Cardiac muscle cell (in vitro differentiated cells and primary cell): ENCODE measurements around the gene PIRT. TPM values are rescaled to one million over a fixed set of nuclear protein-coding genes. Genes with fewer than 3 reads are reported as not detected.

ENCODE experiments used
- DNase-seq, 2 donors: peaks; one replicate each; pipeline versions ENCODE4 v3.0.0 to v3.0.0-alpha.2; 2010 to 2017; ENCODE audit warnings: low read depth in 1 of 2, low spot score in 1 of 2
- H3K27ac ChIP-seq: fragments of 200-600 bp; sonication (generic); 2 replicates; pipeline ENCODE4 v1.5.1; 2016
- H3K27me3 ChIP-seq: fragments of 200-600 bp; sonication (generic); 2 replicates; pipeline ENCODE4 v1.6.0; 2016; ENCODE audit warnings: control low read depth
- H3K36me3 ChIP-seq: fragments of 200-600 bp; sonication (generic); 2 replicates; pipeline ENCODE4 v1.5.1; 2016; ENCODE audit warnings: control low read depth
- H3K4me1 ChIP-seq: fragments of 200-600 bp; sonication (generic); 2 replicates; pipeline ENCODE4 v1.8.1; 2017; ENCODE audit warnings: low read depth, mild to moderate bottlenecking, mixed run types
- H3K4me3 ChIP-seq: fragments of 200-600 bp; sonication (generic); 2 replicates; pipeline ENCODE4 v1.5.1; 2016; ENCODE audit warnings: mild to moderate bottlenecking
- H3K9me3 ChIP-seq: fragments of 200-600 bp; sonication (generic); 2 replicates; pipeline ENCODE4 v1.5.1; 2017; ENCODE audit warnings: low read depth, mild to moderate bottlenecking, control low read depth
- polyA plus RNA-seq: library from polyadenylated mRNA; unstranded; fragments of >200 nt; fragmentation: Nextera tagmentation; extraction: Ambion mirVana; gene quantifications from 2 replicates; pipeline ENCODE4 v1.2.1, GENCODE V29; 2016
- total RNA-seq: library from RNA; depleted of rRNA; stranded (reverse); fragments of >200 nt; gene quantifications from 2 replicates; pipeline ENCODE4 v1.2.3, GENCODE V29; 2016
- TF ChIP-seq, protein P1 (sequence below): IDR thresholded peaks from 2 replicates; pipeline ENCODE4 v1.5.1; 2012; ENCODE audit warnings: low read depth, mild to moderate bottlenecking, low read length

The PIRT gene
- total and polyA plus RNA-seq, 2 experiments from 2014 or later: not detected

DNA sequence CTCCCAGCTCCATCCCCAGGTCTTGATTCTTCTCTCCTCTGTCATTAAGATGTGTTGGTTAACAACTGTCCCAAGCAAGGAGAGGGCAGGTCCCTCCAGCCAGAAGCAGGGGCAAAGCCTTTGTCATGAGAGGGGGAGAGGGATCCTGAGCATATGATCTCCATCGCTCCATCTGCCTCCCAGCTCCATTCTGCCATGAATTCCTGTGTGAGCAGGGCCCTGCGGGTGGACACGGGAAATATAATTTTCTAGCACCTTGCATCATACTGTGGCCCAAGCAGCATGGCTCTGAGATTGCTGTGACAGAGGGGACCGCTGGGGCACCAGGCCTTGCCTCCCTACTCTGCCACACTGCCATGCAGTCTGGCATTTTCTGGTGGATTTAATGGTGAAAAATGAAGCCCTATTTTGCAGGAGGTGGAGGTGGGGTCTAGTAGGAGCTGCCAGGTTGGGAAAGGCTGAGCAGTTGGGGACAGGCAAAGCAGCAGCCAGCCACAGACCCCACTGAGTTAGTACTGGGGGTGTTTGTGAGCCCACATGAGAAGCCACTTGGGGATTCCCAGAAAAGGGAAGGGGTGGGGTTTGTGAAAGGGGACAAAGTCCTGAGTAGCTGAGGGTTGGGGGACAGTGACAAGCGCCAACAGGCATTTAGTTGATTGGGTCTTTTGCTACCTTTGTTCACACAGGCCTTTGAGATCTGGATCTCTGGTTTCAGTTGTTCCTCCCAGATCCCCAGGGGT is 50.4 kb downstream of the PIRT start:
- Histone ChIP-seq H3K27me3 (no peaks in the 10 kb centered on the region), H3K4me3 (no peak overlapping the region), H3K36me3 (no peaks in the 10 kb centered on the region), H3K27ac (no peak overlapping the region), H3K4me1 (peaks cover 21% of the 10 kb centered on the region), H3K9me3 (no peaks in the 10 kb centered on the region)
- TF ChIP-seq, protein P1, sequence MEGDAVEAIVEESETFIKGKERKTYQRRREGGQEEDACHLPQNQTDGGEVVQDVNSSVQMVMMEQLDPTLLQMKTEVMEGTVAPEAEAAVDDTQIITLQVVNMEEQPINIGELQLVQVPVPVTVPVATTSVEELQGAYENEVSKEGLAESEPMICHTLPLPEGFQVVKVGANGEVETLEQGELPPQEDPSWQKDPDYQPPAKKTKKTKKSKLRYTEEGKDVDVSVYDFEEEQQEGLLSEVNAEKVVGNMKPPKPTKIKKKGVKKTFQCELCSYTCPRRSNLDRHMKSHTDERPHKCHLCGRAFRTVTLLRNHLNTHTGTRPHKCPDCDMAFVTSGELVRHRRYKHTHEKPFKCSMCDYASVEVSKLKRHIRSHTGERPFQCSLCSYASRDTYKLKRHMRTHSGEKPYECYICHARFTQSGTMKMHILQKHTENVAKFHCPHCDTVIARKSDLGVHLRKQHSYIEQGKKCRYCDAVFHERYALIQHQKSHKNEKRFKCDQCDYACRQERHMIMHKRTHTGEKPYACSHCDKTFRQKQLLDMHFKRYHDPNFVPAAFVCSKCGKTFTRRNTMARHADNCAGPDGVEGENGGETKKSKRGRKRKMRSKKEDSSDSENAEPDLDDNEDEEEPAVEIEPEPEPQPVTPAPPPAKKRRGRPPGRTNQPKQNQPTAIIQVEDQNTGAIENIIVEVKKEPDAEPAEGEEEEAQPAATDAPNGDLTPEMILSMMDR: no peak
- DNase-seq: no peak

DNA sequence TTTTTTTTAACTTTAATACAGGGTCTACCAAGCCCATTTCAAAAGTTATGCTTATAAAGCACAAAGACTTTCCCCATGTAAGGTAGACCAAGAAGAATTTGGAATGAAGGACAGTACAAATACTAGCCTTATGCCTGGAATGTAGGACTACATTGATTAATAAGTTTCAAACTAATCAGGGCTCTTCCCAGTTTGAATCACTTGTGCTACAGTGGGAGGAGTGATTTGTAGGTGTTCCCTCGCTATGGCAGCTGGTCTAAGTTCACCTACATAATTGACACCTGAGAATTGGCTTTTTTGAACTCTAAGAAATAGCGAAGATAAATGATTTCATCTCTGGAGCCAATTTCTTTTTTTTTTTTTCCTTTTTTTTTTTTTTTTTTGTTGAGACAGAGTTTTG is 52.6 kb downstream of the PIRT start:
- H3K36me3 ChIP-seq: no peaks in the 10 kb centered on the region
- no peaks in the 10 kb centered on the region for H3K9me3 ChIP-seq
- no peaks in the 10 kb centered on the region for H3K27me3 ChIP-seq
- no peak for DNase-seq
- peak overlapping the region; percentile 79 for H3K27ac ChIP-seq
- peak overlapping the region; percentile 5 for H3K4me3 ChIP-seq
- peaks cover 15% of the 10 kb centered on the region for H3K4me1 ChIP-seq
- TF ChIP-seq, protein P1: no peak

DNA sequence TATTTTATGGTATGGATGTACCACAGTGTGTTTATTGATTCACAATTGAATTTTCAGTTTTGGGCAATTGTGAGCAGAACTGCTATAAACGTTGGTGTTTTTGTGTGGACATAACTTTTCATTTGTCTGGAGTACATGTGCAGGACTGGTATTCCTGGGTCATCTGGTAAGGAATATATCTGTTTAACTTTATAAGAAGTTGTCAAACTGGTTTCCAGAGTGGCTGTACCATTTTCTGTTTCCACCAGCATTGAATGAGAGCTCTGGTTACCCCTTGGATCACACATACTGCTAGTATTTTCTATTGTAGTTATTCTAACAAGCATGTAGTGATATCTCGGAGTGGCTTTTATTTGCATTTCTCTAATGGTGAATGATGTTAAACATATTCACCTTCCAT is 58.3 kb downstream of the PIRT start:
- Histone ChIP-seq H3K4me3 (no peak overlapping the region), H3K9me3 (no peaks in the 10 kb centered on the region), H3K36me3 (no peaks in the 10 kb centered on the region), H3K4me1 (peaks cover 7% of the 10 kb centered on the region), H3K27me3 (no peaks in the 10 kb centered on the region), H3K27ac (no peak overlapping the region)
- TF ChIP-seq, protein P1: no peak
- no peak for DNase-seq

DNA sequence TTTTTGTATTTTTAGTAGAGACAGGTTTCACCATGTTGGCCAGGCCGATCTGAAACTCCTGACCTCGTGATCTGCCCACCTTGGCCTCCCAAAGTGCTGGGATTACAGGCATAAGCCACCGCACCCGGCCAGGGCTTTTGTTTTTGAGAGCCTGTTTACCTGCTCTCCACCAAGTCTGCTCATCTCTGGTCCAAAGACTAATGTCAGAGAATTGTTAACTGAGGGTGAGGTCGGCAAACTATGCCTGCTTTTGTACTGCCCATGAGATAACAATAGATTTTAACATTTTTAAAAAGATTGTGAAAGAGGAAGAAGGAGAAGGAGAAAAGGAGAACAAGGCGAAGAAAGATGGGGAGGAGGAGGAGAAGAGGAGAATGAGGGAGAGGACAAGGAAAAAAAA is 60.0 kb downstream of the PIRT start:
- DNase-seq: no peak
- Histone ChIP-seq H3K27ac (no peak overlapping the region), H3K9me3 (no peaks in the 10 kb centered on the region), H3K4me1 (peaks cover 5% of the 10 kb centered on the region), H3K27me3 (no peaks in the 10 kb centered on the region), H3K36me3 (no peaks in the 10 kb centered on the region), H3K4me3 (no peak overlapping the region)
- TF ChIP-seq, protein P1: no peak

DNA sequence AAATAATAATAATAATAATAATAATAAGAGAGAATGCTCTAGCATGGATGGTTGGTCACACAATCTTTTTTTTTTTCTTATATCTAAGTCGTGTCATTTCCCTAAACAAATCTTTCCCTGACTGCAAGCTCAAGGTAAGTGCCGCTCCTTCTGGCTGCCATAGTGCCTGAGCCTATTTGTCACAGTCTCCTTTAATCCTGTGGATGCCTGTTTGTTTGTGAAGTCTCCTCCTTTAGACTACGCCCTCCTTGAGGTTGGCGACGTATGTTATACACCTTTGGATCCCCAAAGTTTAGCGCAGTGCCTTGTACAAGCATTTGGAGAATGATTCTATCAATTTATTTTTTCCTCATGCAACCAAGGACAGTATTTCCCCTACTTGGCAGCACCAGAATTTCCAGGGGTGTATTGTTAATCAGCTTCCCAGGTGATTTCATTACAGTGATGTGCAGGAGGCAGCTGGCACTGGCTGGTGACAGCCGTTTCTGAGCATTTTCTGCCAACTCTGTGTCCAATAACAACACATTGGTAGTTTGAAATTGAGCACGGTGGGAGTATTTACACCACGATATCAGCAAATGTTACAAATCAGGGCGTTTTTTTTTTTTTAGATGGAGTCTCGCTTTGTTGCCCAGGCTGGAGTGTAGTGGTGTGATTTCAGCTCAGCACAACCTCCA is 60.6 kb downstream of the PIRT start:
- H3K36me3 ChIP-seq: no peaks in the 10 kb centered on the region
- no peak for DNase-seq
- peaks cover 9% of the 10 kb centered on the region for H3K4me1 ChIP-seq
- no peaks in the 10 kb centered on the region for H3K27me3 ChIP-seq
- TF ChIP-seq, protein P1: no peak
- no peak overlapping the region for H3K27ac ChIP-seq
- no peak overlapping the region for H3K4me3 ChIP-seq
- H3K9me3 ChIP-seq: no peaks in the 10 kb centered on the region
